GM23248 (cell line): ENCODE data around the gene GLI1. TPM values are rescaled to one million over a fixed set of nuclear protein-coding genes. Genes with fewer than 3 reads are reported as not detected.

Experiments
- DNase-seq: peaks from one replicate; pipeline ENCODE4 v3.0.0-alpha.2; 2015
- H2AFZ ChIP-seq: fragments of 200-600 bp; sonication (generic); 2 replicates; pipeline ENCODE4 v1.6.1; 2016; ENCODE audit warnings: antibody characterized with exemption
- H3F3A ChIP-seq: fragments of 200-600 bp; sonication (generic); 2 replicates; pipeline ENCODE4 v1.6.1; 2016; ENCODE audit warnings: mild to moderate bottlenecking, antibody characterized with exemption, mixed run types; ENCODE audit not compliant: insufficient read depth
- H3K27ac ChIP-seq: fragments of 200-600 bp; sonication (generic); 2 replicates; pipeline ENCODE4 v1.5.1; 2016; ENCODE audit warnings: mild to moderate bottlenecking
- H3K27me3 ChIP-seq: fragments of 200-600 bp; sonication (generic); replicated peaks from 2 replicates; pipeline ENCODE4 v1.6.1; 2016; ENCODE audit warnings: mild to moderate bottlenecking; ENCODE audit not compliant: insufficient read depth
- H3K36me3 ChIP-seq: fragments of 200-600 bp; sonication (generic); 2 replicates; pipeline ENCODE4 v1.6.1; 2016; ENCODE audit warnings: low read depth, mild to moderate bottlenecking
- H3K4me1 ChIP-seq: fragments of 200-600 bp; sonication (generic); 2 replicates; pipeline ENCODE4 v1.6.1; 2016; ENCODE audit warnings: mild to moderate bottlenecking; ENCODE audit not compliant: insufficient read depth
- H3K4me2 ChIP-seq: fragments of 200-600 bp; sonication (generic); one replicate; pipeline ENCODE4 v1.6.1; 2016; ENCODE audit warnings: mild to moderate bottlenecking; ENCODE audit not compliant: unreplicated experiment
- H3K4me3 ChIP-seq: fragments of 200-600 bp; sonication (generic); 2 replicates; pipeline ENCODE4 v1.5.1; 2016; ENCODE audit warnings: mild to moderate bottlenecking
- H3K79me2 ChIP-seq: fragments of 200-600 bp; sonication (generic); 2 replicates; pipeline ENCODE4 v1.6.1; 2016; ENCODE audit warnings: mild to moderate bottlenecking; ENCODE audit not compliant: insufficient read depth
- H3K9ac ChIP-seq: fragments of 200-600 bp; sonication (generic); 2 replicates; pipeline ENCODE4 v1.6.1; 2016; ENCODE audit warnings: mild to moderate bottlenecking
- H3K9me2 ChIP-seq: fragments of 200-600 bp; sonication (generic); 2 replicates; pipeline ENCODE4 v1.6.1; 2016; ENCODE audit warnings: mixed run types, mild to moderate bottlenecking, moderate library complexity; ENCODE audit not compliant: insufficient read depth
- H3K9me3 ChIP-seq: fragments of 200-600 bp; sonication (generic); one replicate; pipeline ENCODE4 v1.6.1; 2017; ENCODE audit warnings: low read depth
- H4K20me1 ChIP-seq: fragments of 200-600 bp; sonication (generic); 2 replicates; pipeline ENCODE4 v1.6.0; 2016; ENCODE audit not compliant: insufficient read depth
- EZH2 ChIP-seq: fragments of 200-600 bp; sonication (generic); IDR thresholded peaks from 2 replicates; pipeline ENCODE4 v1.6.1; 2018; ENCODE audit warnings: antibody characterized with exemption, mild to moderate bottlenecking; ENCODE audit not compliant: insufficient read depth, poor library complexity, severe bottlenecking
- EZH2phosphoT487 ChIP-seq: fragments of 200-600 bp; sonication (generic); IDR thresholded peaks from 2 replicates; pipeline ENCODE4 v1.6.1; 2018; ENCODE audit warnings: antibody characterized with exemption, moderate library complexity, mild to moderate bottlenecking, low read depth; ENCODE audit not compliant: insufficient read depth
- WGBS, 2 experiments: methylation state at CpG; one replicate each; pipeline ENCODE4 v1.1.6; 2015 to 2017; ENCODE audit warnings: low lambda C conversion rate in 2 of 2, low coverage in 1 of 2; ENCODE audit errors: missing lambda C conversion rate in 2 of 2; 5-methylcytosine and 5-hydroxymethylcytosine counted together
- in situ Hi-C: fragments of 300-500 bp; cut with MboI; formaldehyde crosslinking; loops from 2 replicates; pipeline ENCODE4 v1.15.0; 2020
- polyA plus RNA-seq: library from polyadenylated mRNA; unstranded; fragments of >200 nt; fragmentation: Nextera tagmentation; extraction: Ambion mirVana; gene quantifications from 2 replicates; pipeline ENCODE4 v1.2.1, GENCODE V29; 2016
- total RNA-seq: library from RNA; depleted of rRNA; stranded (reverse); fragments of >200 nt; shearing (Covaris generic); gene quantifications from 2 replicates; pipeline ENCODE4 v1.2.3, GENCODE V29; 2014

Gene GLI1
- total and polyA plus RNA-seq, 2 experiments from 2014 or later = 1.0 to 1.8 TPM

DNA sequence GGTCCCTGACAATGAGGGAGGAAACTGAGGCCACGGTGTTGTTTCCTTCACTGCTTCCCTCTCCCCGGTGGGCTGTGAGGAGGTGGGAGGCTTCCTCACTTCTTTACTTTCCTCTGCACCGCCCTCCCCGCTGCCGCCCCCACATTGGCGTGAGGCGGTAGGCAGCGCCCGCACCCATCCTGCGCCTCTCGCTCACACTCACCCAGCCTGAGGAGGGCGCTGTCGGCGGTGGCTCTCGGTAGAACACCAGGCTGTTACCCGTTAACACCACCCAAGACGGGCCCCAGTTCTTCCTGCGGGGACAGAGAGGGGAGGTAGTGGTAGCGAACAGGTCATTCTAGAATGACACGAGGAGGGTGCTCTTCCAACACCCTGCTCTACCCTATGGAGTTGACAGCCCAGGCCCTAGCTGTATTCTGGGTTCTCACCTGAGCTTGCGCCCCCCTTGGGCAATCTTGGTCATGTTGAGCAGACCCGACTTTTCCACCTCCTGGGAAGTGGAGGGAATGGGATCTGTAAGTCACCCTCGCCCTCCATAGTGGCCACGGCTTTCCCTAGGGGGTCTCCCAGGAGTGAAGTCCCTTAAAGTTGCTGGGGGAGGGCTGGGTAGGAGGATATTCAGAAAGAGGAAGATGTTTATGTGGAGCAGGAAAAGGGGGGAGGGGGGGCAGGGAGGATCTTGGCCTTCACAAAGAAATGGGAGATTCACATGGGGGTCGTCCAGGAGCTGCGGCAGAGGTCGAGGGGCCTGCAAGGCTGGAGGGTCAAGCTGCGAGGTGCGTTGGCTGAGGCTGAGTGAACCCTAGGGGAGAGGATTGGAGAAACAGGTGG is 16.8 kb downstream of the GLI1 start:
- H2AFZ ChIP-seq = no peak overlapping the region
- peak overlapping the region; percentile 39 for H3K4me2 ChIP-seq
- no peaks in the 10 kb centered on the region for H4K20me1 ChIP-seq

DNA sequence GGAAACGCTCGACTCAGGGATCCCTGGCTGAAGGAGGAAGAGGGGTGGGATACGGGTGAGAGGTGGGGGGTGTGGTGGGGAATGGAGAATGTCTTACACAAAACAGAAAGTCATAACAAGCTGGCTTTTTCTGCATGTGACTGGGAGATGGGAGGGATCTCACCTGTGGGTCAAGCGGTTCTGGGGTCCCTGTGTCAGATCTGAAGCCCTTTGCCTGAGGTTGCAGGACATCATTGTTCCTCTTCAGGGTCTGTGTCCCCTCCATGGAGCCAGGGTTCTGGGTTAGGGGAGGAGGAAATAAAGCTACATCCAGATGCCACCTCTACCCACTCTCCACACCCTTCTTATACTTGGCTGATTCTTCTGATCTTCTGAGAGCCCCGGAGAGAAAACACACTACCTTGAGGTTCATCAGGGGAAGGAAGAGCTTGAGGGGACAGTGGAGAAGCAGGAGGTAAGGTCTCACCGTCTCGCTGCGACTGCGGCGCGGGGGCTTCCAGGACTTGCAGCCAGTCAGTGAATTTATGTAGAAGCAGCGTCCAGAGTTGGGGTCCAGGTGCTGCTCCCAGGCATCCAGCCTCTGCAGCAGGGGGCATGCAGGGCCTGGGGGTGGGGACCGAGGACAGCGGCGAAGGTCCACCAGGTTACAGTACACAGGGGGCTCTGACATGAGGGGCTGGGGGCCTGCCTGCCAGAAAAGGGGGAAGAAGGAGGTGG is 17.6 kb downstream of the GLI1 start:
- H4K20me1 ChIP-seq = no peaks in the 10 kb centered on the region
- no peaks in the 10 kb centered on the region for H3F3A ChIP-seq
- no peaks in the 10 kb centered on the region for H3K36me3 ChIP-seq
- H3K4me3 ChIP-seq = no peak overlapping the region
- no peak overlapping the region for H3K27ac ChIP-seq
- WGBS, 2 experiments = 89 to 92% methylated on average over 12 to 15 of the region's 15 CpGs
- in situ Hi-C loops = no loop called here
- DNase-seq = no peak
- no peak overlapping the region for H3K4me2 ChIP-seq
- no peak overlapping the region for H3K9ac ChIP-seq
- H3K9me2 ChIP-seq = no peaks in the 10 kb centered on the region
- TF ChIP-seq EZH2 (no peak), EZH2phosphoT487 (no peak)
- no peaks in the 10 kb centered on the region for H3K79me2 ChIP-seq
- H3K4me1 ChIP-seq = no peaks in the 10 kb centered on the region
- H3K27me3 ChIP-seq = peaks cover 57% of the 10 kb centered on the region
- no peaks in the 10 kb centered on the region for H3K9me3 ChIP-seq
- H2AFZ ChIP-seq = no peak overlapping the region

More for the DNA sequence above, 16.8 kb downstream of the GLI1 start:
- no peak for TF ChIP-seq EZH2
- no peak for TF ChIP-seq EZH2phosphoT487
- in situ Hi-C loops = no loop called here
- no peaks in the 10 kb centered on the region for H3K36me3 ChIP-seq
- WGBS, 2 experiments = 25 to 28% methylated on average over 19 to 29 of the region's 29 CpGs
- peaks cover 57% of the 10 kb centered on the region for H3K27me3 ChIP-seq
- H3K27ac ChIP-seq = no peak overlapping the region
- DNase-seq = no peak
- no peaks in the 10 kb centered on the region for H3K9me2 ChIP-seq
- H3K9me3 ChIP-seq = no peaks in the 10 kb centered on the region
- no peaks in the 10 kb centered on the region for H3K79me2 ChIP-seq
- no peaks in the 10 kb centered on the region for H3F3A ChIP-seq
- no peaks in the 10 kb centered on the region for H3K4me1 ChIP-seq
- H3K9ac ChIP-seq = no peak overlapping the region
- peak overlapping the region; percentile 45 for H3K4me3 ChIP-seq

DNA sequence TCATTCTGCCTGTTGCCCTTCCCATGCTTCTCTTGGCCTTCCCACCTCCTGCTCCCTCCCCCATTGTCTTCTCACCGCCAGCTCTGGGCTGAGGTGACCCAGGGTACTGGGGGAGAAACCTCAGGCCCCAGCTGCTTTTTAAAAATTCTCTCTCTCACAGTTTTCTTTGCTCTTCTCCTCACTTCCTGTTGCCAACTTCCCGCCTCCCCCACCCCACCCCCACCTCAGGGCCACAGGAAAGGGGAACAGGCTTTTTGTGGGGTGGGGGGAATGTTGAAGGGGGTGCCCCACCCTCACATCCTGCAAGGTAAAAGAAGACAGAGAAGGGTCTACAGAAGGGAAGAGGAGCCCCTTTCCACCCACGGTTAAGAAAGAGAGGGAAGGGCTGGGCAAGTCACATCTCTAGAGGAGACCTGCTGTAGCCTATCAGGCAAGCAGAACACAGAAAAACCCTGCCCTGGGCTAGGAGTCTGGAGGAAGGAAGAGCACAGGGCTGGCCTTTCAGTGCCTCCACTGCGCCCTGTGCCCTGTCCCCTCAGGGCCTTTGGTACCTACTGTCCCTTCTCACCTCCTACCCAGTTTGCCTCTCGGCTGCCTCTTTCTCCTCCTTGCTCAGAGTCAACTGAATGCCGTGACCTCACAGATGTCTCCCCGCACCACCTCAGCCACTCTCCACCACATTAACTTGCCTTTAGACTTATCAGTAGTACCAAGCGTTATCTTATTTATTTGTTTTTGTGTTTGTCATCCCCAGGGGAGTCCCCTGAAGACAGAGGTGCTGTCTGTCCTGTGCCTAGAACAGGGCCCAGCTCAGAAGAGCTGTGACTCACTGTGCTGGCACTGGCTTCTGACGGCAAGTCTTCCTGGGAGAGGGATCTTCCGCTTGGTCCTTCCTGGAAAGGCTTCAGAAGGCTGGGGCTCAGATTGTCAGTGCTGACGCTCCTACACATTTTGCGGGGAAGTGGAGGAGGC is 18.4 kb downstream of the GLI1 start:
- no peaks in the 10 kb centered on the region for H3K4me1 ChIP-seq
- 70 to 71% methylated on average over 10 to 12 of the region's 12 CpGs for WGBS, 2 experiments
- H3K4me3 ChIP-seq = no peak overlapping the region
- no peak for TF ChIP-seq EZH2phosphoT487
- no peak for TF ChIP-seq EZH2
- no peak for DNase-seq
- peaks cover under 1% of the 10 kb centered on the region; the same call in 1 of the 2 replicates for H3F3A ChIP-seq
- H3K36me3 ChIP-seq = no peaks in the 10 kb centered on the region
- no peaks in the 10 kb centered on the region for H4K20me1 ChIP-seq
- H3K9me2 ChIP-seq = no peaks in the 10 kb centered on the region
- in situ Hi-C loops = no loop called here
- H3K27ac ChIP-seq = no peak overlapping the region
- peaks cover 49% of the 10 kb centered on the region for H3K27me3 ChIP-seq
- H2AFZ ChIP-seq = no peak overlapping the region
- no peaks in the 10 kb centered on the region for H3K9me3 ChIP-seq
- H3K4me2 ChIP-seq = no peak overlapping the region
- H3K79me2 ChIP-seq = no peaks in the 10 kb centered on the region
- H3K9ac ChIP-seq = no peak overlapping the region

- in situ Hi-C loops = no loop called here
Observed at GRCh38 chr12:57479043-57479375, 19.4 kb downstream of the GLI1 start.

More at GRCh38 chr12:57479043-57479375, 19.4 kb downstream of the GLI1 start:
- DNase-seq = no peak
- no peak overlapping the region for H3K4me2 ChIP-seq
- H3F3A ChIP-seq = peaks cover 8% of the 10 kb centered on the region
- 0 out of 2 replicates have a peak, but pooled peaks cover 7% of the 10 kb centered on the region for H3K4me1 ChIP-seq
- no peak overlapping the region for H2AFZ ChIP-seq
- TF ChIP-seq EZH2phosphoT487 = no peak
- TF ChIP-seq EZH2 = no peak
- no peak overlapping the region for H3K9ac ChIP-seq
- H3K9me3 ChIP-seq = no peaks in the 10 kb centered on the region
- H3K4me3 ChIP-seq = no peak overlapping the region
- H3K9me2 ChIP-seq = no peaks in the 10 kb centered on the region
- peaks cover 39% of the 10 kb centered on the region for H3K27me3 ChIP-seq
- no peak overlapping the region for H3K27ac ChIP-seq
- 84 to 85% methylated on average over 10 of the region's 10 CpGs for WGBS, 2 experiments
- no peaks in the 10 kb centered on the region for H3K79me2 ChIP-seq
- no peaks in the 10 kb centered on the region for H4K20me1 ChIP-seq
- no peaks in the 10 kb centered on the region for H3K36me3 ChIP-seq
